Hepatocyte (in vitro differentiated cells): ENCODE measurements around the gene TEX51.

Source experiments
- EZH2 ChIP-seq: fragments of 200-600 bp; sonication (generic); IDR thresholded peaks from 2 replicates; pipeline ENCODE4 v1.6.1; 2016; ENCODE audit warnings: antibody characterized with exemption, mild to moderate bottlenecking, borderline replicate concordance
- EZH2phosphoT487 ChIP-seq: fragments of 200-600 bp; sonication (generic); IDR thresholded peaks from one replicate; pipeline ENCODE4 v1.6.1; 2018; ENCODE audit warnings: antibody characterized with exemption, mild to moderate bottlenecking, low read depth, moderate library complexity; ENCODE audit not compliant: unreplicated experiment, severe bottlenecking

GRCh38 chr2:126909781-126910180 lies 11.1 kb downstream of the TEX51 start:
- TF ChIP-seq EZH2phosphoT487 (no peak), EZH2 (no peak)
